Activated naive CD8-positive, alpha-beta T cell treated with anti-CD3 and anti-CD28 coated beads for 36 hours (primary cell): ENCODE results near the gene POLR2H. TPM values are rescaled to one million over a fixed set of nuclear protein-coding genes. Genes with fewer than 3 reads are reported as not detected.

Source experiments
- DNase-seq: peaks from one replicate; pipeline ENCODE4 v3.0.0; 2021
- H3K27ac Mint-ChIP-seq: one replicate; pipeline ENCODE4 v1.8.0; 2022; ENCODE audit warnings: mild to moderate bottlenecking, moderate library complexity, mixed read lengths
- H3K27me3 Mint-ChIP-seq: one replicate; pipeline ENCODE4 v1.8.0; 2022; ENCODE audit warnings: mild to moderate bottlenecking, mixed read lengths
- H3K36me3 Mint-ChIP-seq: one replicate; pipeline ENCODE4 v1.8.0; 2021; ENCODE audit warnings: mild to moderate bottlenecking, mixed read lengths
- H3K4me1 Mint-ChIP-seq: one replicate; pipeline ENCODE4 v1.8.0; 2021; ENCODE audit warnings: mixed read lengths
- H3K4me3 Mint-ChIP-seq: one replicate; pipeline ENCODE4 v1.8.0; 2022; ENCODE audit warnings: mild to moderate bottlenecking, moderate library complexity, mixed read lengths
- H3K9me3 Mint-ChIP-seq: one replicate; pipeline ENCODE4 v1.8.0; 2022; ENCODE audit warnings: mixed read lengths
- total RNA-seq, 2 experiments: library from RNA; stranded (reverse); gene quantifications; one replicate each; pipeline ENCODE4 v1.2.3, GENCODE V29; 2021

POLR2H gene
- total RNA-seq, 2 experiments from 2014 or later: 175 to 177 TPM

DNA sequence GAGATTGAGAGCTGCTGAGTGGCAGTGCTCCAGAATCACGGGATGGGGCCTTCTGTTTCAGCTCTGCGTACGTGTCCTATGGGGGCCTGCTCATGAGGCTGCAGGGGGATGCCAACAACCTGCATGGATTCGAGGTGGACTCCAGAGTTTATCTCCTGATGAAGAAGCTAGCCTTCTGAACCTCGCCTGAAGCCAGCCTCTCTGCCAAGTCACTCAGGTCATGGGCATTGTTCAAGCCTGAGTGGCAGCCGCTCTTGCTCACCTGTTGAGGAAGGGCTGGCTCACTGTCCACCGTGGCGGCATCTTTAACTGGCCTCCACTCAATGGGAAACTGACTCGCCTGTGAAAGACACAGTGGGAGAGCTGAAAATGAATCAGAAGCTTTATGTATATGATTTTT is 6.6 kb downstream of the POLR2H start:
- H3K4me3 Mint-ChIP-seq: no peak overlapping the region
- H3K27me3 Mint-ChIP-seq: peaks cover 3% of the 10 kb centered on the region
- peaks cover 34% of the 10 kb centered on the region for H3K4me1 Mint-ChIP-seq
- DNase-seq: no peak
- H3K36me3 Mint-ChIP-seq: peaks cover 41% of the 10 kb centered on the region
- no peaks in the 10 kb centered on the region for H3K9me3 Mint-ChIP-seq
- H3K27ac Mint-ChIP-seq: no peak overlapping the region

DNA sequence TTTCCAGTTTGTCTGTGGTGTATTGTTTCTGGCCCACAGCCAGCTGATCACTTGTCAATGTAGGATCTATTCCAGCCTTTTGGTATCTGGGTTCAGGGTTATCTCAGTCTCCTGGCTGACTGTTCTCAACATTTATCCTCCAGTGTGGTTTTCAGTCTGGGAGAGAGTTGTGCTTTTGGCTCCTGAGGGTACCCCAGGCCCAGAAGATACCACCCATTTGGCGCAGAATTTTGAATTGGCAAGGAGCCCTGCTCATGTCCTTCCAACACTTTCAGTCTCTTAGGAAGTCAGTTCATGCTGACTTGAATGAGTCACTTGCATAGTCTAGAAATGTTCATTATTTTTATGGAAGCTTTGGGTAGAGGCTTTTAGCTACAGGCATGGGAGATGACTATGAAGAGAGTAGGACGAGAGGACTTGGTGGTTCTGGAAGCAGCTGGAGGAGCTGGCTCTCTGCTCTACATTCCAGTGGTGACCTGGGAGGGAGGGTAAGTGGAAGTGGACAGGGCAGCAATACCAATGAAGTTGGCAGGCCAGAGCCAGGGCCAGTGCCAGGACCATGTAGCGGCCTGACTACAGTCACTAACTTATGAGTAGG is 7.2 kb downstream of the POLR2H start:
- Mint-ChIP-seq H3K27ac (no peak overlapping the region), H3K36me3 (peaks cover 35% of the 10 kb centered on the region), H3K4me3 (no peak overlapping the region), H3K27me3 (no peaks in the 10 kb centered on the region), H3K9me3 (no peaks in the 10 kb centered on the region), H3K4me1 (peaks cover 32% of the 10 kb centered on the region)
- no peak for DNase-seq

DNA sequence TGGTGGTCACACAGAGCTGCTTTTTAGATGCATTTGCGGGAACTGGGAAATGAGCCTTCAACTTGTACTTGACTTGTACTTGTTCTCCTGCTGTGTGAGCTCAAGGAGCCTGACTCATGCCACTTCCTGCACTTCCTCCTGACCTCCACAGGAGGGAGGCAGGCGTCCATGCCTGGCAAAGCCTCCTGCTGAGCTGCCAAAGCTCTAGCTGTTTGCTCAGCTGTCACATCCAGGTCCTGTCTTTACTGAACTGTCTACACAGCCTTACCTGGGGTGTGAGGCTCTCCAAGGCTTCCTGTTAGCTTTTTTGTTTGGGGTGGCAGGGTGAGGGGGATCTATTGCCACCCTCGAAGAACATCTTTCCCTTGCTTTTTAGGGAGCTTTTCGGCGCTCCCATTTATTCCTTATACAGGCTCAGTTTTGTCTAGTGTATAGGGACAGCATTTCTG is 10.1 kb downstream of the POLR2H start:
- no peak overlapping the region for H3K27ac Mint-ChIP-seq
- peaks cover 15% of the 10 kb centered on the region for H3K36me3 Mint-ChIP-seq
- H3K9me3 Mint-ChIP-seq: no peaks in the 10 kb centered on the region
- peaks cover 15% of the 10 kb centered on the region for H3K4me1 Mint-ChIP-seq
- peaks cover under 1% of the 10 kb centered on the region for H3K27me3 Mint-ChIP-seq
- peak; percentile 66 for DNase-seq
- no peak overlapping the region for H3K4me3 Mint-ChIP-seq

DNA sequence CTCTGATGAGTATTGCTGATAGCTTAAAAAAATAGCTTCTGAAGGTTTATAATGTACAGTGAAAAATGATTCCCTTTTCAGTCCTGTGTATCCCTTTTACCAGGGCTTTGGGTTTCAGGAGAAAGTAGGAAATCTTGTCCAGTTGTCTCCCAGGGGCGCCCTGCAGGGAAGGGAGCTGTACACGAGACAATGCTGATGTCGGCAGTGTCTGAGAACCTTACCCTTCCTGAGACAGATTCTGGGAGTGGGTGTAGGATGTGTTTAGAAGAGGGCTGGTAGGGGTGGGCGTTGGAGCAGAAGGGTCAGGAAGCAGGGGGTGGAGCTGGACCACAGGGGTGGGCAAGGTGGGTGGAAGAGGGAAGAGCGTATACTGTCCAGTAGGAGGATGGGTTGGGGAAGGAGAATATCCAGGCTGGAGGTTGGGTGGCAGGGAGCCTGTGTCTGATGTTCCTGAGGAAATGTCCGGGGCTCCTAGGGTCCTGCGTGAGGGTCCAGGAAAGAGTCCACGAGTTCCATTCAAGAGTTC is 10.8 kb downstream of the POLR2H start:
- H3K4me1 Mint-ChIP-seq: peaks cover 12% of the 10 kb centered on the region
- no peak overlapping the region for H3K27ac Mint-ChIP-seq
- peaks cover 5% of the 10 kb centered on the region for H3K27me3 Mint-ChIP-seq
- peaks cover 8% of the 10 kb centered on the region for H3K36me3 Mint-ChIP-seq
- H3K9me3 Mint-ChIP-seq: no peaks in the 10 kb centered on the region
- no peak overlapping the region for H3K4me3 Mint-ChIP-seq
- DNase-seq: no peak

DNA sequence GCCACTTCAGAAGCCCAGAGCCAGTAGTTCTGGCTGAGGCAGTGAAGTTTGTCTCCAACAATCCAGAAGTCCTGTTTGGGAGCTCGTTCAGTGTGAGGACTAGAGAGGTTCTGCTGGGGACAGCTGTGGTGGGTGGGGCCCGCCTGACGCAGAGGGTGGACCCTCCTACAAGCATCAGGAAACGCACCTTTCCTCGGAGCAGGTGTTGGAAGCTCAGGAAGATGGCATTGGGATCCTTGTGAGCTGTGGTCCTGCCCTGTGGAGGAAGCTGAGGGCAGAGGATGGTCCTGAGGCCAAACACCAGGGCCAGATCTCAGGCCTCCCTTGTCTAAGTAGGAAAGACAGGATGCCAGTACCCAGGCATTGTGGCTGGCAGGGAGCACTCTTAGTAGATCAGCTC is 11.4 kb downstream of the POLR2H start:
- H3K9me3 Mint-ChIP-seq: no peaks in the 10 kb centered on the region
- peaks cover 8% of the 10 kb centered on the region for H3K36me3 Mint-ChIP-seq
- peaks cover 11% of the 10 kb centered on the region for H3K27me3 Mint-ChIP-seq
- no peak overlapping the region for H3K27ac Mint-ChIP-seq
- H3K4me1 Mint-ChIP-seq: peaks cover 11% of the 10 kb centered on the region
- DNase-seq: no peak
- no peak overlapping the region for H3K4me3 Mint-ChIP-seq

DNA sequence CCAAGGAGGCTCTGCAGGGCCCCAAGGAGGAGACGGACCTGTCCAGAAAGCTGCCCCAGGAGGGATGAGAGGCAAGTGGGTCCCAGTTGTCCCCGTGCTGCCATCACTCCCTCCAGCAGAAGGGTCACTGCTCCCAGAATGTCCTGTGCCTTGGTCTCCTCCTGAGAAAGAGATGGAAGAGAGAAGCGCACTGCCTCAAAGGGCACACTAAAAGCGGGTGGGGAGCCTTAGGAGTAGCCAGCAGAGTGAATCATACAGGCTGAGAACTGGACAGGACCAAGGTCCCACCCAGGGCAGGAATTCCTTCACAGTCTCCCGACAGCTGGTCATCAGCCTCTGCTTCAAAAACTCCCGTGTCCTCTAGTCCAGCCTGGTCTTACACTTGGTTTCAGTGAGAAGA is 11.9 kb downstream of the POLR2H start:
- H3K27me3 Mint-ChIP-seq: peaks cover 16% of the 10 kb centered on the region
- DNase-seq: no peak
- H3K36me3 Mint-ChIP-seq: peaks cover 8% of the 10 kb centered on the region
- H3K4me3 Mint-ChIP-seq: no peak overlapping the region
- no peak overlapping the region for H3K27ac Mint-ChIP-seq
- H3K9me3 Mint-ChIP-seq: no peaks in the 10 kb centered on the region
- H3K4me1 Mint-ChIP-seq: peaks cover 9% of the 10 kb centered on the region

DNA sequence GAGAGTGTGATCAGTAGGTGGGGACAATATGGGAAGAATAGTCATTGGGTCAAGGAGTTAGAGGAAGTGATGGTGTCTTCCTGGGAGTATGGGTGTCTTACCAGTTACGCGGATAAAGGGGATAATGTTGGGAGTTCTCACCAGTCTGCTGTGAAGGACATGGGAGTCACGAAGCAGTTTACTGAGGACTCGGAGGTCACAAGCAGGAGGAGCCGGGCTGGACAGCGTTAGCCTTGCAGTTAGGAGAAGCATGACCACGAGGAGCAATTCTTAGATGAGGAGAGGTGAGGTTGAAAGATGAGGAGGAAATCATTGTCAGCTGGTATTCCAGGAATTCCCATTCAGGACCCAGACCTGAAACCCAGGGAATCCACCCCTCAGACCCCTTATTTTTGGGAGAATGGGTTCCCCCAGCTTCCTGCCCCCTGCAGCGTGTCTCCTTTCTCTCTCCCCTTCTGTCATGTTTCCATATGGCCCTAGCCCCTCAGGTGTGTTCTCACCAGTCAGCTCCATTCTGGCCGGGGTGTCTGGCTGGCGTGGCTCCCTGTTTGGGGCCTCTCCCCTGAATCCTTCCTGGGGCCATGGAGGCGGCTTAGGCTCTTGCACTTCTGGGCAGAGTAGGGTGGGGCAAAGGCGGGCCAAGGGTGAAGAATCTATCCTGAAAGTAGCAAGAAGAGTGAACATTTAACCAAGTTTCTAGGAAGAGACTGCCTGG is 14.4 kb downstream of the POLR2H start:
- H3K27ac Mint-ChIP-seq: no peak overlapping the region
- DNase-seq: no peak
- peaks cover 31% of the 10 kb centered on the region for H3K27me3 Mint-ChIP-seq
- H3K9me3 Mint-ChIP-seq: no peaks in the 10 kb centered on the region
- H3K4me3 Mint-ChIP-seq: no peak overlapping the region
- H3K4me1 Mint-ChIP-seq: peaks cover 5% of the 10 kb centered on the region
- H3K36me3 Mint-ChIP-seq: no peaks in the 10 kb centered on the region

DNA sequence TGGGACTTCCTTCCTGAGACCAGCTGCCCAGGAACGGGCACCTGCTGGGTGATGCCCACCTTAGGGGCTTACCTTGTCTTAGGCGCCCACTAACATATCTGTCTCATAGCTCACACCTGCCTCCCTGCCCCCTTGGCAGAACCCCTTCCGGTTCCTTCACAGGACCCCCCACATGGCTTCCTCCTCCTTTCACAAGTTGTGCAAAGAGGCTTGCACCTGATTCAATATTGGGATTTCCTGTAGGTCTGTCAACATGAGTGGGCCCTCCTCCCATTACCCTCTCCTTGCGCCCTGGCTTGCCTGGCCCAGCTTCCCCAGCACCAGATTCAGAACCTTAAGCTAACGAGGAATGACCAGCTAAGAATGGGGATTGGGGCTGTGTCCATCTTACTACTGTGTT is 15.9 kb downstream of the POLR2H start:
- Mint-ChIP-seq H3K9me3 (no peaks in the 10 kb centered on the region), H3K27ac (no peak overlapping the region), H3K36me3 (no peaks in the 10 kb centered on the region), H3K4me3 (no peak overlapping the region), H3K4me1 (peaks cover 4% of the 10 kb centered on the region), H3K27me3 (peaks cover 45% of the 10 kb centered on the region)
- no peak for DNase-seq

DNA sequence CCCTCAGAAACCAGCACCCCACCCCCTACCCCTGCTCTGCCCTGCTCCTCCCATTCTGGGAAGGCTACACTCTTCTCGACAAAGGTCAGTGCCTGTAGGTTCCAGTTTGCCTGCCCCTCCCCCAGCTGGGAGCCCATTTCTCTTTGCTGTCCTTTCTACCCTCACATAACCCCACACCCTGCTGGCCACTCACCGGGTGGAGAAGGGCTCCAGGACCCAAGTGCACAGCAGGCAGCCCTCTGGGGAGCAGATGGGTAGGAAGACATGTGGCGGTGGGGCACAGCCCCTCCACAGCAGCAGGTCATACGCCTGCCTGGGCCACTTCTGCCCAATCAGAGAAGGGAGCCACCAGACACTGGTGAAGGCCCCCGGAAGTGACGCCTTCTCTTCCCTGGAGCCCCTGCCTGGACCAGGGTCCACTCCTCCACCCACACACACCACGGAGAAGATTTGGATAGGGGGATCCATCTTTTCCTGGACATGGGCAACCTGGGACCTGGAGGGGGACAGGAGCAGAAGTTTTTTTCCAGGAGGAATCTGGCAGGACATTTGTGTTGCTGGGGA is 16.5 kb downstream of the POLR2H start, which contains the start of gene THPO:
Gene THPO (minus strand): TSS at position 326 of the 564 bp plus-strand sequence. CDS start 1,948 bp downstream, outside the sequence.
- Mint-ChIP-seq H3K27me3 (peaks cover 51% of the 10 kb centered on the region), H3K4me3 (no peak within 1 kb of the TSS), H3K9me3 (no peaks in the 10 kb centered on the region), H3K27ac (no peak within 1 kb of the TSS), H3K4me1 (peaks cover 4% of the 10 kb centered on the region), H3K36me3 (no peaks in the 10 kb centered on the region)
- DNase-seq: no peak

DNA sequence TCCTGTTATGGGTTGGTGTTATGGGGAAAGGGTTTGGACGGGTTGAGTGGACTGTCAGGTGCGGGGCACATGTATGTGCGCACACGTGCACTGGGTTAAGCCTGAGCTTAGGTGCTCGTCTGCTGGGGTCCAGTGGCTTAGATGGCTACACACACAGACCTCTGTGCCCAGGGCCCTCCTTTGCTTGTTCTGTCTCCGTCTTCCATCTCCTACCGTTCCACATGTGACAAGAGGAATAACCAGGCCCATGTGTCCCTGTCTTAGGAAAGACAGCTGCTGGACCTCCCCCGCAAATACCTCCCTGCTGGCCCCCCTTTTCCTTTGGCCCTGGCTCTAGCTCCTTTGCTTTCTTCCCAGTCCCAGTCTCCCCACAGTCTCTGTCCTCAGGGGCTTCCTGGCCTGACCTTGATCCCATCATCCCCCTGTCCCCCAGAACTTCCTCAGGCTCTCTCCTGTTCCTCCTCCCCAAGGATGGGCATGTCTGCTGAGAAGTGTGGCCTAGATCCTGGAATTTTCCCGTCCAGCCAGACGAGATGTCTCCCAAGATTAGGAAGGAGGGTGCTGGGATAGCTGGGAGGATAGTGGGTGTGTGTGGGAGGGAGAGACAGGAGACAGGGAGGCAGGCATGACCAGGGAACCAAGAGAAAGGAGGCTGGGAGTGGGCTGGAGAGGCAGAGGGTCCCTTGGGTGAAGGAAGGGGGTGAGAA is 17.3 kb downstream of the POLR2H start:
- Mint-ChIP-seq H3K27ac (no peak overlapping the region), H3K9me3 (no peaks in the 10 kb centered on the region), H3K4me3 (peak overlapping the region; percentile 60), H3K36me3 (no peaks in the 10 kb centered on the region), H3K4me1 (peaks cover 4% of the 10 kb centered on the region), H3K27me3 (peaks cover 58% of the 10 kb centered on the region)
- no peak for DNase-seq

DNA sequence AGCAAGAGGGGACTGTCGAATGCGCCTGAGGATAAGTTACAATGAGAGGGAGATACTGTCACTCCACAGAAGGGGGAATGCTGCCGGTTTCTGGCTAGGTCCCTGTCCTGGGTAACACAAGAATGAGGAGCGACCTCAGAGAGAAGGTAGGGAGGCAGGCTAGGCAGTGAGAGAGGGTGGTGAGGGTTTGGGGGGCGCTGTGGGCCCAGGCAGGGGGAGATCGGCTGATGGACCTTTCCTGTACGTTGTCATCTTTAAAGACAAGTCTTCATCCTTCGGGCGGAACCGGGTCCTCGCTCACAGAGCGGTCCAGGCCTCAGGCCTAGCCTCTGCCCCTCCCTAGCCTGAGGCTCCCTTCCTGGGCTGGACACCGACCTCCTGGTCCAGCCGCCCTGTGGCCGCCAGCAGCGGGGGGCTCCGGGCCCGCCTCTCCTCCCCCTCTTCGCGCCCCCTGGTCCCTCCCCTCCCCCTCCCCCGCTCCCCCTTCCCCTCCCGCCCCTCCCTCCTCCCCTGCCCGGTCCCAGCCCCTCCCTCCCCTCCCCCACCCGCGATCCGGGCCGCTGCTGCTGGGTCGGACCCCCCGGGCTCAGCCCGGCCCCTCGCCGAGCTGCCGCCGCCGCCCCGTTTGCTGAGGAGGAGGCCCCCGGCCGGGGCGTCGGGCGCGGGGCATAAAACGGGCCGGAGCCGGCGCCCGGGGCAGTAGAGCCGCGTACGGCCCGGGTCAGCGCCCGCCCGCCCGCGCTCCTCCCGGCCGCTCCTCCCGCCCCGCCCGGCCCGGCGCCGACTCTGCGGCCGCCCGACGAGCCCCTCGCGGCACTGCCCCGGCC is 18.1 kb downstream of the POLR2H start, which contains the start of gene CHRD:
Gene CHRD (plus strand): TSS at position 697 of the 827 bp plus-strand sequence. CDS start 265 bp downstream, outside the sequence.
- H3K4me3 Mint-ChIP-seq: peak within 1 kb of the TSS; percentile 60
- H3K4me1 Mint-ChIP-seq: peaks cover 4% of the 10 kb centered on the region
- no peaks in the 10 kb centered on the region for H3K9me3 Mint-ChIP-seq
- DNase-seq: no peak
- H3K27ac Mint-ChIP-seq: no peak within 1 kb of the TSS
- H3K27me3 Mint-ChIP-seq: peaks cover 65% of the 10 kb centered on the region
- no peaks in the 10 kb centered on the region for H3K36me3 Mint-ChIP-seq

DNA sequence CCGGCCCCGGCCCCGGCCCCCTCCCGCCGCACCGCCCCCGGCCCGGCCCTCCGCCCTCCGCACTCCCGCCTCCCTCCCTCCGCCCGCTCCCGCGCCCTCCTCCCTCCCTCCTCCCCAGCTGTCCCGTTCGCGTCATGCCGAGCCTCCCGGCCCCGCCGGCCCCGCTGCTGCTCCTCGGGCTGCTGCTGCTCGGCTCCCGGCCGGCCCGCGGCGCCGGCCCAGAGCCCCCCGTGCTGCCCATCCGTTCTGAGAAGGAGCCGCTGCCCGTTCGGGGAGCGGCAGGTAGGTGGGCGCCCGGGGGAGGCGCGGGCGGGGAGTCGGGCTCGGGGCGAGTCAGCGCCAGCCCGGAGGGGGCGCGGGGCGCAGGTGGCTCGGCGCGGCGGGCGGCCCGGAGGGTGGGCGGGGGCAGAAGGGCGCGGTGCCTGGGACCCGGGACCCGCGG is 18.7 kb downstream of the POLR2H start:
- no peaks in the 10 kb centered on the region for H3K36me3 Mint-ChIP-seq
- H3K9me3 Mint-ChIP-seq: no peaks in the 10 kb centered on the region
- DNase-seq: peak; percentile 38
- peaks cover 68% of the 10 kb centered on the region for H3K27me3 Mint-ChIP-seq
- H3K4me1 Mint-ChIP-seq: peaks cover 4% of the 10 kb centered on the region
- H3K4me3 Mint-ChIP-seq: no peak overlapping the region
- no peak overlapping the region for H3K27ac Mint-ChIP-seq

DNA sequence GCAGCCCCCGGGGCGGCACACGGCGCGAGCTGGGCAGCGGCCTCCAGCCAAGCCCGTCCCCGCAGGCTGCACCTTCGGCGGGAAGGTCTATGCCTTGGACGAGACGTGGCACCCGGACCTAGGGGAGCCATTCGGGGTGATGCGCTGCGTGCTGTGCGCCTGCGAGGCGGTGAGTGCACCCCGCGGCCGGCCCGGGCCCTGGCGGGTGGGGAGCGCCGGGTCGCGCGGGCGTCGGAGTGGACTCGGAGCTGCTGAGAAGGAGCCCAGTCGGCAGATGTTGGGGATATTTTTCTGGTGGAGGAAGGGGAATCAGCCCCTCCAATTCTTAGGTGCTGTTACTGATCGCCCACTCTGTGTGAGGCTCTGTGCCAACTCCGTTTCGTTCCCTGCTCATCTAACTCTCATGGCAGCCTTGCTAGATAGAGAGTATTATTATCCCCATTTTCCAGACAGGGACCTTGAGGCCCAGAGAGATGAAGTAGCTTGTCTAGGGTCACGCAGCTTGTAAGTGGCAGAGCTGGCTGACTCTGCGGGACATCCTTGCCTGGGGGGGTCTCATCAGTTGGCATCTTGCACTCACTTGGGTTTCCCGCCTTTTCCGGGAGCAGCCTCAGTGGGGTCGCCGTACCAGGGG is 19.2 kb downstream of the POLR2H start:
- H3K27me3 Mint-ChIP-seq: peaks cover 68% of the 10 kb centered on the region
- no peak overlapping the region for H3K27ac Mint-ChIP-seq
- peak overlapping the region; percentile 25 for H3K4me3 Mint-ChIP-seq
- DNase-seq: peak; percentile 11
- no peaks in the 10 kb centered on the region for H3K9me3 Mint-ChIP-seq
- H3K36me3 Mint-ChIP-seq: no peaks in the 10 kb centered on the region
- peaks cover 4% of the 10 kb centered on the region for H3K4me1 Mint-ChIP-seq
